ENCODE data around the gene TSEN15. TPM values are rescaled to one million over a fixed set of nuclear protein-coding genes. Genes with fewer than 3 reads are reported as not detected.

TSEN15 gene
- total and polyA plus RNA-seq, 2 experiments from 2014 or later: 52.4 to 64.4 TPM

GRCh38 chr1:184059887-184060286 lies 8.4 kb downstream of the TSEN15 start:
- H3K4me3 ChIP-seq: no peak overlapping the region
- H3K4me1 ChIP-seq (ENCODE audit: low read depth): peaks cover 36% of the 10 kb centered on the region
- no peak for TF ChIP-seq CTCF (IDR thresholded peaks at IDR 0.05; ENCODE audit: low read depth, low read length)
- H3K36me3 ChIP-seq: peaks cover 12% of the 10 kb centered on the region
- H3K27me3 ChIP-seq: no peaks in the 10 kb centered on the region
- no peak overlapping the region for H3K27ac ChIP-seq
- no peaks in the 10 kb centered on the region for H3K9me3 ChIP-seq (ENCODE audit: low read depth)
- DNase-seq (ENCODE audit: low read depth in 1 of 2, low spot score in 1 of 2): no peak

GRCh38 chr1:184060316-184060715 lies 8.8 kb downstream of the TSEN15 start:
- H3K27me3 ChIP-seq: no peaks in the 10 kb centered on the region
- H3K27ac ChIP-seq: no peak overlapping the region
- TF ChIP-seq CTCF (IDR thresholded peaks at IDR 0.05; ENCODE audit: low read depth, low read length): no peak
- peaks cover 36% of the 10 kb centered on the region for H3K4me1 ChIP-seq (ENCODE audit: low read depth)
- H3K9me3 ChIP-seq (ENCODE audit: low read depth): no peaks in the 10 kb centered on the region
- no peak overlapping the region for H3K4me3 ChIP-seq
- DNase-seq (ENCODE audit: low read depth in 1 of 2, low spot score in 1 of 2): no peak
- H3K36me3 ChIP-seq: peaks cover 10% of the 10 kb centered on the region

- peaks cover 31% of the 10 kb centered on the region for H3K4me1 ChIP-seq (ENCODE audit: low read depth)
- no peaks in the 10 kb centered on the region for H3K27me3 ChIP-seq
- no peak overlapping the region for H3K4me3 ChIP-seq
- peak; percentile 55 to 83 for DNase-seq (ENCODE audit: low read depth in 1 of 2, low spot score in 1 of 2)
- no peaks in the 10 kb centered on the region for H3K9me3 ChIP-seq (ENCODE audit: low read depth)
- H3K27ac ChIP-seq: peak overlapping the region; percentile 97
- TF ChIP-seq CTCF (IDR thresholded peaks at IDR 0.05; ENCODE audit: low read depth, low read length): no peak
- peaks cover 3% of the 10 kb centered on the region for H3K36me3 ChIP-seq
Measured at GRCh38 chr1:184061396-184062003, 10.0 kb downstream of the TSEN15 start.

- no peak for DNase-seq (ENCODE audit: low read depth in 1 of 2, low spot score in 1 of 2)
- no peak for TF ChIP-seq CTCF (IDR thresholded peaks at IDR 0.05; ENCODE audit: low read depth, low read length)
- H3K27me3 ChIP-seq: no peaks in the 10 kb centered on the region
- H3K9me3 ChIP-seq (ENCODE audit: low read depth): no peaks in the 10 kb centered on the region
- peaks cover 3% of the 10 kb centered on the region for H3K36me3 ChIP-seq
- H3K4me1 ChIP-seq (ENCODE audit: low read depth): peaks cover 19% of the 10 kb centered on the region
- no peak overlapping the region for H3K4me3 ChIP-seq
- H3K27ac ChIP-seq: no peak overlapping the region
Measured at GRCh38 chr1:184062640-184063286, 11.2 kb downstream of the TSEN15 start.

GRCh38 chr1:184065559-184065958 lies 14.0 kb downstream of the TSEN15 start:
- Histone ChIP-seq H3K36me3 (peaks cover 4% of the 10 kb centered on the region), H3K9me3 (ENCODE audit: low read depth) (no peaks in the 10 kb centered on the region), H3K4me3 (no peak overlapping the region), H3K27ac (no peak overlapping the region), H3K27me3 (no peaks in the 10 kb centered on the region), H3K4me1 (ENCODE audit: low read depth) (peaks cover 16% of the 10 kb centered on the region)
- no peak for DNase-seq (ENCODE audit: low read depth in 1 of 2, low spot score in 1 of 2)
- no peak for TF ChIP-seq CTCF (IDR thresholded peaks at IDR 0.05; ENCODE audit: low read depth, low read length)
